GM12875 (cell line): ENCODE data around the gene NPIPA7.
"Not testable (repeated sequence)": the region's sequence is repeated elsewhere in the genome, so short reads cannot be mapped to it uniquely, and the experiment has no call there.

Source experiments
- H3K4me3 ChIP-seq: one replicate; pipeline ENCODE4 v1.5.1; 2011; ENCODE audit warnings: low read depth, low read length, control low read depth

NPIPA7 gene

DNA sequence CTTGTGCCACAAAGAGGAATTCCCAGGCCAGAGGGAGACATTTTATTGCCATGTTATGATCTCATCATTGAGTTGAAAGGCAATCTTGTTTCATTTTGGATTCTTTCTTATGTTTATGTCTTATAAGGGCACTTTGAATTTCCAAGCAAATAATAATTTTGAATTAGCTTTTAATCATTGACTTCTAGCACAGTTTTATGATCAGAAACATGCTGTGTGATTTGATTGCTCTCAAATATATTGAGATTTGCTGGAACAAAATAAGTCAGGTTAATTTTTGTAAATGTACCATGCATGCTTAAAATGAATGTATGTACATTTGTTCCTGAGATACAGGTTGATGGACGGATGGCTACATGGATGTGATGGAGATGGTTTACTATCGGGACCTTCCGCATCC is at the start of gene NPIPA7:
Gene NPIPA7 (plus strand): TSS at position 301 of the 400 bp plus-strand sequence. CDS start 105 bp downstream, outside the sequence.
- H3K4me3 ChIP-seq: not testable (repeated sequence)

DNA sequence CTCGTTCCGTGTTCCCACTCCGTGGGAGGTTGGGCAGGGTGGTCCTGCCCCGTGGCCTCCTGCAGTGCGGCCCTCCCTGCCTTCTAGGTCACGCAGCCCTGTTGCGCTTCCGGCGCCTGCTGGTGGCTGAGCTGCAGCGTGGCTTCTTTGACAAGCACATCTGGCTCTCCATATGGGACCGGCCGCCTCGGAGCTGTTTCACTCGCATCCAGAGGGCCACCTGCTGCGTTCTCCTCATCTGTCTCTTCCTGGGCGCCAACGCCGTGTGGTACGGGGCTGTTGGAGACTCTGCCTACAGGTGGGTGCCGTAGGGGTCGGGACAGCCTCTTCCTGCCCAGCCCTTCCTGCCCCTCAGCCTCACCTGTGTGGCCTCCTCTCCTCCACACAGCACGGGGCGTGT is 47.5 kb upstream of the NPIPA7 start:
- not testable (repeated sequence) for H3K4me3 ChIP-seq

DNA sequence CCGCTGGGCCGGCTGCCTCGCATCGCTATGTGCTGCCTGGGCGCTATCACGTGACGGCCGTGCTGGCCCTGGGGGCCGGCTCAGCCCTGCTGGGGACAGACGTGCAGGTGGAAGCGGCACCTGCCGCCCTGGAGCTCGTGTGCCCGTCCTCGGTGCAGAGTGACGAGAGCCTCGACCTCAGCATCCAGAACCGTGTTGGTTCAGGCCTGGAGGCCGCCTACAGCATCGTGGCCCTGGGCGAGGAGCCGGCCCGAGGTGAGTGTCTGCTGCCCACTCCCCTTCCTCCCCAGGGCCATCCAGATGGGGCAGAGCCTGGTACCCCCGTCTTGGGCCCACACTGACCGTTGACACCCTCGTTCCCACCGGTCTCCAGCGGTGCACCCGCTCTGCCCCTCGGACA is 21.4 kb upstream of the NPIPA7 start:
- H3K4me3 ChIP-seq: not testable (repeated sequence)

DNA sequence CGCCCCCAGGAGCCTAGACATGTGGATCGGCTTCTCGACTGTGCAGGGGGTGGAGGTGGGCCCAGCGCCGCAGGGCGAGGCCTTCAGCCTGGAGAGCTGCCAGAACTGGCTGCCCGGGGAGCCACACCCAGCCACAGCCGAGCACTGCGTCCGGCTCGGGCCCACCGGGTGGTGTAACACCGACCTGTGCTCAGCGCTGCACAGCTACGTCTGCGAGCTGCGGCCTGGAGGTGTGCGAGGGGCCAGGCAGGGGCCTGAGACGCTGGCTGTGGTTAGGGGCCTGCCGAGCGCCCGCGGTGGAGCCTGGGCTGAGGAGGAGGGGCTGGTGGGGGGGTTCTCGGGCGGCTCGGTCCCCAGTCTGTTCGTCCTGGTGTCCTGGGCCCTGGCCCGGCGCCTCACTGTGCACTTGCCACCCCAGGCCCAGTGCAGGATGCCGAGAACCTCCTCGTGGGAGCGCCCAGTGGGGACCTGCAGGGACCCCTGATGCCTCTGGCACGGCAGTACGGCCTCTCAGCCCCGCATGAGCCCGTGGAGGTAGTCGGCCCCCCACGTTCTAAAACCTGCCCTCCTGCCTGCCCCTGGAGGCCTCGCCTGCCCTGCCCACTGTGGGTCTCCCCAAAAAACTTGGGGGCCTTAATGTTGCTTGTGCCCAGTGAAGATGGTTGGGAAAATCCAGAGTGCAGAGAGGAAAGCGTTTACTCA is 20.2 kb upstream of the NPIPA7 start:
- not testable (repeated sequence) for H3K4me3 ChIP-seq

DNA sequence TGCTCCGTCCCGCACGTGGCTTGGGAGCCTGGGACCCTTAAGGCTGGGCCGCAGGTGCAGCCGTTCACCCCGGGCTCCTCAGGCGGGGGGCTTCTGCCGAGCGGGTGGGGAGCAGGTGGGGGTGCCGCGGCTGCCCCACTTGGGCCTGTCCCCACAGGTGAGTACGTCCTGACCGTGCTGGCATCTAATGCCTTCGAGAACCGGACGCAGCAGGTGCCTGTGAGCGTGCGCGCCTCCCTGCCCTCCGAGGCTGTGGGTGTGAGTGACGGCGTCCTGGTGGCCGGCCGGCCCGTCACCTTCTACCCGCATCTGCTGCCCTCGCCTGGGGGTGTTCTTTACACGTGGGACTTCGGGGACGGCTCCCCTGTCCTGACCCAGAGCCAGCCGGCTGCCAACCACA is 15.3 kb upstream of the NPIPA7 start:
- H3K4me3 ChIP-seq: not testable (repeated sequence)

DNA sequence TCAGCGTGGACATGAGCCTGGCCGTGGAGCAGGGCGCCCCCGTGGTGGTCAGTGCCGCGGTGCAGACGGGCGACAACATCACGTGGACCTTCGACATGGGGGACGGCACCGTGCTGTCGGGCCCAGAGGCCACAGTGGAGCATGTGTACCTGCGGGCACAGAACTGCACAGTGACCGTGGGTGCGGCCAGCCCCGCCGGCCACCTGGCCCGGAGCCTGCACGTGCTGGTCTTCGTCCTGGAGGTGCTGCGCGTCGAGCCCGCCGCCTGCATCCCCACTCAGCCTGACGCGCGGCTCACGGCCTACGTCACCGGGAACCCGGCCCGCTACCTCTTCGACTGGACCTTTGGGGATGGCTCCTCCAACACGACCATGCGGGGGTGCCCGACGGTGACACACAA is 14.8 kb upstream of the NPIPA7 start:
- H3K4me3 ChIP-seq: not testable (repeated sequence)

DNA sequence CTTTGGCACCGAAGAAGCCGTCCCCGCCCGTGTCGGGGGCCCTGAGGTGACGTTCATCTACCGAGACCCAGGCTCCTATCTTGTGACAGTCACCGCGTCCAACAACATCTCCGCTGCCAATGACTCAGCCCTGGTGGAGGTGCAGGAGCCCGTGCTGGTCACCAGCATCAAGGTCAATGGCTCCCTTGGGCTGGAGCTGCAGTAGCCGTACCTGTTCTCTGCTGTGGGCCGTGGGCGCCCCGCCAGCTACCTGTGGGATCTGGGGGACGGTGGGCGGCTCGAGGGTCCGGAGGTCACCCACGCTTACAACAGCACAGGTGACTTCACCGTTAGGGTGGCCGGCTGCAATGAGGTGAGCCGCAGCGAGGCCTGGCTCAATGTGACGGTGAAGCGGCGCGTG is 14.2 kb upstream of the NPIPA7 start:
- H3K4me3 ChIP-seq: not testable (repeated sequence)

DNA sequence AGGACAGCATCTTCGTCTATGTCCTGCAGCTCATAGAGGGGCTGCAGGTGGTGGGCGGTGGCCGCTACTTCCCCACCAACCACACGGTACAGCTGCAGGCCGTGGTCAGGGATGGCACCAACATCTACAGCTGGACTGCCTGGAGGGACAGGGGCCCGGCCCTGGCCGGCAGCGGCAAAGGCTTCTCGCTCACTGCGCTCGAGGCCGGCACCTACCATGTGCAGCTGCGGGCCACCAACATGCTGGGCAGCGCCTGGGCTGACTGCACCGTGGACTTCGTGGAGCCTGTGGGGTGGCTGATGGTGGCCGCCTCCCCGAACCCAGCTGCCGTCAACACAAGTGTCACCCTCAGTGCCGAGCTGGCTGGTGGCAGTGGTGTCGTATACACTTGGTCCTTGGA is 13.6 kb upstream of the NPIPA7 start:
- H3K4me3 ChIP-seq: not testable (repeated sequence)

DNA sequence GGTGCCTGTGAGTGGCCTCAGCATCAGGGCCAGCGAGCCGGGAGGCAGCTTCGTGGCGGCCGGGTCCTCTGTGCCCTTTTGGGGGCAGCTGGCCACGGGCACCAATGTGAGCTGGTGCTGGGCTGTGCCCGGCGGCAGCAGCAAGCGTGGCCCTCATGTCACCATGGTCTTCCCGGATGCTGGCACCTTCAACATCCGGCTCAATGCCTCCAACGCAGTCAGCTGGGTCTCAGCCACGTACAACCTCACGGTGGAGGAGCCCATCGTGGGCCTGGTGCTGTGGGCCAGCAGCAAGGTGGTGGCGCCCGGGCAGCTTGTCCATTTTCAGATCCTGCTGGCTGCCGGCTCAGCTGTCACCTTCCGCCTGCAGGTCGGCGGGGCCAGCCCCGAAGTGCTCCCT is 13.1 kb upstream of the NPIPA7 start:
- H3K4me3 ChIP-seq: not testable (repeated sequence)

DNA sequence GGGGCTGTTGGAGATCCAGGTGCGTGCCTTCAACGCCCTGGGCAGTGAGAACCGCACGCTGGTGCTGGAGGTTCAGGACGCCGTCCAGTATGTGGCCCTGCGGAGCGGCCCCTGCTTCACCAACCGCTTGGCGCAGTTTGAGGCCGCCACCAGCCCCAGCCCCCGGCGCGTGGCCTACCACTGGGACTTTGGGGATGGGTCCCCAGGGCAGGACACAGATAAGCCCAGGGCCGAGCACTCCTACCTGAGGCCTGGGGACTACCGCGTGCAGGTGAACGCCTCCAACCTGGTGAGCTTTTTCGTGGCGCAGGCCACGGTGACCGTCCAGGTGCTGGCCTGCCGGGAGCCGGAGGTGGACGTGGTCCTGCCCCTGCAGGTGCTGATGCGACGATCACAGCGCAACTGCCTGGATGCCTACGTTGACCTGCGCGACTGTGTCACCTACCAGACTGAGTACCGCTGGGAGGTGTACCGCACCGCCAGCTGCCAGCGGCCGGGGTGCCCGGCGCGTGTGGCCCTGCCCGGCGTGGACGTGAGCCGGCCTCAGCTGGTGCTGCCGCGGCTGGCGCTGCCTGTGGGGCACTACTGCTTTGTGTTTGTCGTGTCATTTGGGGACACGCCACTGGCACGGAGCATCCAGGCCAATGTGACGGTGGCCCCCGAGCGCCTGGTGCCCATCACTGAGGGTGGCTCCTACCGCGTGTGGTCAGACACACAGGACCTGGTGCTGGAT is 12.2 kb upstream of the NPIPA7 start:
- not testable (repeated sequence) for H3K4me3 ChIP-seq

DNA sequence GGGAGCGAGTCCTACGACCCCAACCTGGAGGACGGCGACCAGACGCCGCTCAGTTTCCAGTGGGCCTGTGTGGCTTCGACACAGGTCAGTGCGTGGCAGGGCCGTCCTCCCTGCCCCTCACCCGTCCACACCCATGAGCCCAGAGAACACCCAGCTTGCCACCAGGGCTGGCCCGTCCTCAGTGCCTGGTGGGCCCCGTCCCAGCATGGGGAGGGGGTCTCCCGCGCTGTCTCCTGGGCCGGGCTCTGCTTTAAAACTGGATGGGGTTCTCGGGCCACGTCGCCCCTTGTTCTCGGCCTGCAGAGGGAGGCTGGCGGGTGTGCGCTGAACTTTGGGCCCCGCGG is 11.7 kb upstream of the NPIPA7 start:
- not testable (repeated sequence) for H3K4me3 ChIP-seq

DNA sequence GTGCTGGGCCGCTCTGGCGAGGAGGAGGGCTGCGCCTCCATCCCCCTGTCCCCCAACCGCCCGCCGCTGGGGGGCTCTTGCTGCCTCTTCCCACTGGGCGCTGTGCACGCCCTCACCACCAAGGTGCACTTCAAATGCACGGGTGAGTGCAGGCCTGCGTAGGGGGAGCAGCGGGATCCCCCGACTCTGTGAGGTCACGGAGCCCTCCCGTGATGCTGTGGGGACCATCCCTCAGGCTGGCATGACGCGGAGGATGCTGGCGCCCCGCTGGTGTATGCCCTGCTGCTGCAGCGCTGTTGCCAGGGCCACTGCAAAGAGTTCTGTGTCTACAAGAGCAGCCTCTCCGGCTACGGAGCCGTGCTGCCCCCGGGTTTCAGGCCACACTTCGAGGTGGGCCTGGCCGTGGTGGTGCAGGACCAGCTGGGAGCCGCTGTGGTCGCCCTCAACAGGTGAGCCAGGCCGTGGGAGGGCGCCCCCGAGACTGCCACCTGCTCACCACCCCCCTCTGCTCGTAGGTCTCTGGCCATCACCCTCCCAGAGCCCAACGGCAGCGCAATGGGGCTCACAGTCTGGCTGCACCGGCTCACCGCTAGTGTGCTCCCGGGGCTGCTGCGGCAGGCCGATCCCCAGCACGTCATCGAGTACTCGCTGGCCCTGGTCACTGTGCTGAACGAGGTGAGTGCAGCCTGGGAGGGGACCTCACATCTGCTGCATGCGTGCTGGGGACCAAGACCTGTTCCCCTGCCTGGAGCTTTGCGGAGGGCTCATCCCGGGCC is 9.7 kb upstream of the NPIPA7 start:
- not testable (repeated sequence) for H3K4me3 ChIP-seq

DNA sequence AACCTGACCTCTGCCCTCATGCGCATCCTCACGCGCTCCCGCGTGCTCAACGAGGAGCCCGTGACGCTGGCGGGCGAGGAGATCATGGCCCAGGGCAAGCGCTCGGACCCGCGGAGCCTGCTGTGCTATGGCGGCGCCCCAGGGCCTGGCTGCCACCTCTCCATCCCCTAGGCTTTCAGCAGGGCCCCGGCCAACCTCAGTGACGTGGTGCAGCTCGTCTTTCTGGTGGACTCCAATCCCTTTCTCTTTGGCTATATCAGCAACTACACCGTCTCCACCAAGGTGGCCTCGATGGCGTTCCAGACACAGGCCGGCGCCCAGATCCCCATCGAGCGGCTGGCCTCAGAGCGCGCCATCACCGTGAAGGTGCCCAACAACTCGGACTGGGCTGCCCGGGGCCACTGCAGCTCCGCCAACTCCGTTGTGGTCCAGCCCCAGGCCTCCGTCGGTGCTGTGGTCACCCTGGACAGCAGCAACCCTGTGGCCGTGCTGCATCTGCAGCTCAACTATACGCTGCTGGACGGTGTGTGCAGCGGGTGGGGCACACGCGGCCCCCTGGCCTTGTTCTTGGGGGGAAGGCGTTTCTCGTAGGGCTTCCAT is 7.7 kb upstream of the NPIPA7 start:
- H3K4me3 ChIP-seq: not testable (repeated sequence)

DNA sequence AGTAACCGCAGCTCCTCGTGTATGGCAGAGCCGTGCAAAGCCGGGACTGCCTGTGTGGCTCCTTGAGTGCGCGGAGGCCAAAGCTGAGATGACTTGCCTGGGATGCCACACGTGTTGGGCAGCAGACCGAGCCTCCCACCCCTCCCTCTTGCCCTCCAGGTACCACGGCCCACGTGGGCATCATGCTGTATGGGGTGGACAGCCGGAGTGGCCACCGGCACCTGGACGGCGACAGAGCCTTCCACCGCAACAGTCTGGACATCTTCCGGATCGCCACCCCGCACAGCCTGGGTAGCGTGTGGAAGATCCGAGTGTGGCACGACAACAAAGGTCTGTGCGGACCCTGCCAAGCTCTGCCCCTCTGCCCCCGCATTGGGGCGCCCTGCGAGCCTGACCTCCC is 4.7 kb upstream of the NPIPA7 start:
- H3K4me3 ChIP-seq: not testable (repeated sequence)

DNA sequence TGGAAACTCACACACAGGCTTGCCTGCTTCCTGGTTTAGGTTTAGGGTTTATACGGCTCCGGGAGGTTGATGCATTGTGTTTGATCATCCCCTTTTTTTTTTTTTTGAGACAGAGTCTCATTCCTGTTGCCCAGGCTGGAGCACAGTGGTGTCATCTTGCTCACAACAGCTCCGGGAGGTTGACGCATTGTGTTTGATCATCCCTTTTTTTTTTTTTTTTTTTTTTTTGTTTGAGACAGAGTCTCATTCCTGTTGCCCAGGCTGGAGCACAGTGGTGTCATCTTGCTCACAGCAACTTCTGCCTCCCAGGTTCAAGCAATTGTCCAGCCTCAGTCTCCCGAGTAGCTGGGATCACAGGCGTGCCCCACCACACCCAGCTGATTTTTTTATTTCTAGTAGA is 20.7 kb downstream of the NPIPA7 start:
- H3K4me3 ChIP-seq: not testable (repeated sequence)

DNA sequence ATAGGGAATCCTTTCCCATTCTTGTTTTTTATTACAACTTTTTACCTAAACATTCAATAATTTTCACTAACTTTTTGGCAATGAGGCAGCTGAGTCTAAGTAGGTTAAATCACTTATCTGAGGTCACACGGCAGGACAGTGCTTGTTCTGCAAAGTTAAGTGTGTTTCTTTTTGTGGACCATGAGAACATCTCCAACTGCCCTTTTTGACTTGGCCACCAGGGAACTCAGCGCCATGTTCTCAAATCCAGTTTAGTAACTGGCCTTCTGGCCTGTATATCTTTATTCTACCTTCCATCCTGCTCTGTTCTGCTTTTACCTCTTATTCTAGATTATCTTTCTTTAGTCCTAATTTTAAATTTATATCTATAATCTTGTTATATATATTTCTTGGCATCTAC is 23.4 kb downstream of the NPIPA7 start:
- H3K4me3 ChIP-seq: not testable (repeated sequence)

DNA sequence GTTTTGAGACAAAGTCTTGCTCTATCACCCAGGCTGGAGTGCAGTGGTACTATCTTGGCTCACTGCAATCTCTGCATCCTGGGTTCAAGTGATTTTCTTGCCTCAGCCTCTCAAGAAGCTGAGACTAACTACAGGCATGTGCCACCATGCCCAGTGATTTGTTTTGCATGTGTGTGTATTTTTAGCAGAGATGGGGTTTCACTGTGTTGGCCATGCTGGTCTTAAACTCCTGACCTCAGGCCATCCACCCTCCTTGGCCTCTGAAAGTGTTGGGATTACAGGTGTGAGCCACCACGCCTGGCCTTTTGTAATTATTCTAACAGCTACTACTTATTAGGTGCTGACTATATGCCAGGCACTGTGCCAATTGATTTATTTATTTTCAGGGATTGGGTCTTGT is 25.3 kb downstream of the NPIPA7 start:
- H3K4me3 ChIP-seq: not testable (repeated sequence)

DNA sequence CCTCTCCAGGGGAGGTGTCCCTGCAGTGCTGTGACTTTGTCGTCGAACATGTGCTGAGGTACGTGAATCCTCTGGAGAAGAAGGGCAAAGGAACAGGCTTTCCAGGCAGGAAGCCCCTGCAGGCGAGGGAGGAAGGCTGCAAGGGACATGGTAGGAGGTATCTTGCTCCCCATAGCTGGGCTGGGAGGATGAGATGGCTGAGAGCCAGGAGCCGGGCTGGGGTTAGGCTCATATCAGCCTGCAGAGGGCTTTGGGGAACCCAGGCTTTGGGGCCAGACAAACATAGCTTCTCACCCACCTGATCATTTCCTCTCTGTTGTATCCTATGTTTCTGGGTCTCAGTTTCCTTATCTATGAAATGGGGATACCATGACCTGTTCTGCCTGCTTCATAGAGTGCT is 26.5 kb downstream of the NPIPA7 start:
- H3K4me3 ChIP-seq: not testable (repeated sequence)

DNA sequence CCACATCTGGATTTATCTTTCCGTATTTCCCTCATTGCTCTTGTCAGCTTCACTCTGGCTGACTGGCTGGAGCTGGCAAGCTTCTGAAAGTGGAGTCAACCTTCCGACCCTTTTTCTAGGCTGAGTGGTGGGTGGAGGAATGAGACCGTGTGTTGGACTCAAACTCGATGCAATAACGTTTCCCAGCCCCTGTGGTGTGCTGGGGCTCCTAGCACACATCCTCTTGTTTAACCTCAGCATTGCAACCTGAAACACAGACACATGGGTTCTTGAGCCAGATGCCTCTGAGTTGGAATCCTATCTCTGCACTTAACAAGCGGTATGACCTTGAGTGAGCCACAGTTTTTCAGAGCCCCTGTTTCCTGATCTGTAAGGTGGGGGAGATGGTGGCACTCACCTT is 29.5 kb downstream of the NPIPA7 start:
- not testable (repeated sequence) for H3K4me3 ChIP-seq

DNA sequence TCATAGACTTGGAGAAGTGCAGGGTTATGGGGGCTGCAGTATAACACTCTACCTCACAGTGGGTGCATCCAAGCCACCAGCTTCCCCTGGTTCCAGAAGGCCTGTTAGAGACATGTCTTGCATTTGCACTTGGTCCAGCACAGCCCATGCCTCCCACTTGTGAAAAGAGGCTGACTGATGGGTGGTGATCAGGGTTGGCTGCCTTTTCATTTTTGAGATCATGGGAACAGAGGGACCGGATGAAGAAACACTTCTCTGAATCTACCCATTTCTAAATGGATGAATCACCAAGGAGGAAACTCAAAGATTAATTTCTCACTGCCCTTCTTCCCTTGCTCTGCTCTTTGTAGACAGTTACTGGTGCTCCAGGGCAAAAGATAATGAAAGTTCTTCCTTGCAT is 34.8 kb downstream of the NPIPA7 start:
- not testable (repeated sequence) for H3K4me3 ChIP-seq

DNA sequence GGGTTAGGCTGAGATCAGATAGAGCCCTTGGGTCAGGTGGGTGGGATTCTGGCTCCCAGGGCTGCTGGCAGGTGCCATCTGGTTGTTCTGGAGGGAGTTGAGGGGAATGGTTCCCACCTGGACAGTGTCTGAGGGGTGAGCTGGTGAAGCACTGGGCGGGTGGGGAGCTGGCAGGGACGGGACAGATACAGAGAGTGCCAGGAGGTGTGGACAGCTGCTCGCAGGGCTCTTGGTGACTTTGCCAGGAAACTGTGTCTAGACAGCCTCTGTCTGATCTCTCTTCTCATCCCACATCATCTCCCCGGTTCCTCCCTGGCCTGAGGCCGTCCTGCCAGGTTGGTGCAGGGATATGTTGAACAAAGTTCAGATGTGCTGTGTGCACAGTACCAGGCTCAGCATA is 38.1 kb downstream of the NPIPA7 start:
- not testable (repeated sequence) for H3K4me3 ChIP-seq
